HepG2 (cell line): Measurements from ENCODE around the gene APOL2.

ENCODE experiments used
- CHD2 ChIP-seq: IDR thresholded peaks from 2 replicates; pipeline ENCODE4 v1.6.1; 2011; ENCODE audit warnings: low read depth, low read length, improper control_type of control experiment
- EP300 ChIP-seq, 3 experiments: sonication (generic) in 1 of 3; formaldehyde crosslinking in 1 of 3; IDR thresholded peaks; 2 replicates each; pipeline versions ENCODE4 v1.5.1 to v1.6.1; 2011 to 2020; ENCODE audit warnings: low read depth in 2 of 3, low read length in 2 of 3, borderline replicate concordance in 1 of 3, improper control_type of control experiment in 1 of 3, mild to moderate bottlenecking in 1 of 3, missing genetic modification reagents in 1 of 3, moderate library complexity in 1 of 3
- EZH2 ChIP-seq: conservative IDR thresholded peaks from 2 replicates; pipeline ENCODE4 v1.6.1; 2012; ENCODE audit warnings: mild to moderate bottlenecking, low read depth, low read length, moderate library complexity
- SP4 ChIP-seq: sonication (generic); formaldehyde crosslinking; IDR thresholded peaks from 2 replicates; pipeline ENCODE4 v1.8.1; 2023; ENCODE audit warnings: mild to moderate bottlenecking, missing genetic modification reagents
- ZNF224 ChIP-seq: sonication (generic); formaldehyde crosslinking; IDR thresholded peaks from 2 replicates; pipeline ENCODE4 v1.5.0; 2020; ENCODE audit warnings: mild to moderate bottlenecking, missing genetic modification reagents
- TF ChIP-seq, protein P1 (sequence below): sonication (generic); formaldehyde crosslinking; IDR thresholded peaks from 2 replicates; pipeline ENCODE4 v1.5.0; 2020; ENCODE audit warnings: mild to moderate bottlenecking, missing genetic modification reagents, moderate library complexity
- TF ChIP-seq, protein P2 (sequence below): sonication (generic); formaldehyde crosslinking; IDR thresholded peaks from 2 replicates; pipeline ENCODE4 v1.8.0; 2022; ENCODE audit warnings: low read depth, missing genetic modification reagents
- TF ChIP-seq, protein P3 (sequence below): sonication (generic); formaldehyde crosslinking; IDR thresholded peaks from 2 replicates; pipeline ENCODE4 v1.5.1; 2020; ENCODE audit warnings: missing genetic modification reagents, mild to moderate bottlenecking, borderline replicate concordance
- TF ChIP-seq, protein P4 (sequence below): IDR thresholded peaks from 2 replicates; pipeline ENCODE4 v1.6.1; 2012; ENCODE audit warnings: low read length, improper control_type of control experiment
- TF ChIP-seq, protein P5 (sequence below), 2 experiments: IDR thresholded peaks; 2 replicates each; pipeline ENCODE4 v1.6.1; 2011 to 2012; ENCODE audit warnings: low read length in 2 of 2, borderline replicate concordance in 1 of 2, low read depth in 1 of 2, mild to moderate bottlenecking in 1 of 2, moderate library complexity in 1 of 2

DNA sequence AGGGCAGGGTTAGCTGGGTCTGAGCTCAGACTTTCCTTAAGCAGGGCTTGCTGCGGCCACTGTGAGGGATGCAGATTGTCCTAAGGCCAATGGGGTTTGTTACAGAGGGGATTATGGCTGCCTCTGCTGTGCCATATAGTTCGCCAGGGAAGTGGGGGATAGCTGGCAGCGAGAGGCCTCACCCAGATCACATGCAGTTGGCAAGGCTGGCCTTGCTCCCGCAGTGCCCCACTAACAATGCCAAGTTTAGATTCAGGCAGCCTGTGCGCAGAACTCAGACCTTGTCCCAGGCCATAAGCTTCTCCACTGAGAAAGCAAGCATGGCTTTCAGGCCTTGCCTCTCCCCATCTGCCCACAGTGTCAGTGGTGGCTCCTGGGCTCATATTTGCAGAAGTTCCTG, 4.7 kb upstream of the APOL2 start:
- TF ChIP-seq SP4 (no peak), EP300 (IDR thresholded peaks at IDR 0.05; ENCODE audit: low read depth in 2 of 2, low read length in 2 of 2) (no peak), EP300 (CRISPR knock-in tag; IDR thresholded peaks at IDR 0.05; ENCODE audit: borderline replicate concordance) (no peak), CHD2 (no peak), EZH2 (no peak), ZNF224 (CRISPR knock-in tag) (no peak)
- TF ChIP-seq, protein P1, sequence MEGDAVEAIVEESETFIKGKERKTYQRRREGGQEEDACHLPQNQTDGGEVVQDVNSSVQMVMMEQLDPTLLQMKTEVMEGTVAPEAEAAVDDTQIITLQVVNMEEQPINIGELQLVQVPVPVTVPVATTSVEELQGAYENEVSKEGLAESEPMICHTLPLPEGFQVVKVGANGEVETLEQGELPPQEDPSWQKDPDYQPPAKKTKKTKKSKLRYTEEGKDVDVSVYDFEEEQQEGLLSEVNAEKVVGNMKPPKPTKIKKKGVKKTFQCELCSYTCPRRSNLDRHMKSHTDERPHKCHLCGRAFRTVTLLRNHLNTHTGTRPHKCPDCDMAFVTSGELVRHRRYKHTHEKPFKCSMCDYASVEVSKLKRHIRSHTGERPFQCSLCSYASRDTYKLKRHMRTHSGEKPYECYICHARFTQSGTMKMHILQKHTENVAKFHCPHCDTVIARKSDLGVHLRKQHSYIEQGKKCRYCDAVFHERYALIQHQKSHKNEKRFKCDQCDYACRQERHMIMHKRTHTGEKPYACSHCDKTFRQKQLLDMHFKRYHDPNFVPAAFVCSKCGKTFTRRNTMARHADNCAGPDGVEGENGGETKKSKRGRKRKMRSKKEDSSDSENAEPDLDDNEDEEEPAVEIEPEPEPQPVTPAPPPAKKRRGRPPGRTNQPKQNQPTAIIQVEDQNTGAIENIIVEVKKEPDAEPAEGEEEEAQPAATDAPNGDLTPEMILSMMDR (CRISPR knock-in tag), result no peak
- TF ChIP-seq, protein P2, sequence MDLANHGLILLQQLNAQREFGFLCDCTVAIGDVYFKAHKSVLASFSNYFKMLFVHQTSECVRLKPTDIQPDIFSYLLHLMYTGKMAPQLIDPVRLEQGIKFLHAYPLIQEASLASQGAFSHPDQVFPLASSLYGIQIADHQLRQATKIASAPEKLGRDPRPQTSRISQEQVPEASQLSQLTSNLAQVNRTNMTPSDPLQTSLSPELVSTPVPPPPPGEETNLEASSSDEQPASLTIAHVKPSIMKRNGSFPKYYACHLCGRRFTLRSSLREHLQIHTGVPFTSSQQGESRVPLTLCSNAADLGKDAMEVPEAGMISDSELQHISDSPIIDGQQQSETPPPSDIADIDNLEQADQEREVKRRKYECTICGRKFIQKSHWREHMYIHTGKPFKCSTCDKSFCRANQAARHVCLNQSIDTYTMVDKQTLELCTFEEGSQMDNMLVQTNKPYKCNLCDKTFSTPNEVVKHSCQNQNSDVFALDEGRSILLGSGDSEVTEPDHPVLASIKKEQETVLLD (CRISPR knock-in tag), result no peak
- TF ChIP-seq, protein P3, sequence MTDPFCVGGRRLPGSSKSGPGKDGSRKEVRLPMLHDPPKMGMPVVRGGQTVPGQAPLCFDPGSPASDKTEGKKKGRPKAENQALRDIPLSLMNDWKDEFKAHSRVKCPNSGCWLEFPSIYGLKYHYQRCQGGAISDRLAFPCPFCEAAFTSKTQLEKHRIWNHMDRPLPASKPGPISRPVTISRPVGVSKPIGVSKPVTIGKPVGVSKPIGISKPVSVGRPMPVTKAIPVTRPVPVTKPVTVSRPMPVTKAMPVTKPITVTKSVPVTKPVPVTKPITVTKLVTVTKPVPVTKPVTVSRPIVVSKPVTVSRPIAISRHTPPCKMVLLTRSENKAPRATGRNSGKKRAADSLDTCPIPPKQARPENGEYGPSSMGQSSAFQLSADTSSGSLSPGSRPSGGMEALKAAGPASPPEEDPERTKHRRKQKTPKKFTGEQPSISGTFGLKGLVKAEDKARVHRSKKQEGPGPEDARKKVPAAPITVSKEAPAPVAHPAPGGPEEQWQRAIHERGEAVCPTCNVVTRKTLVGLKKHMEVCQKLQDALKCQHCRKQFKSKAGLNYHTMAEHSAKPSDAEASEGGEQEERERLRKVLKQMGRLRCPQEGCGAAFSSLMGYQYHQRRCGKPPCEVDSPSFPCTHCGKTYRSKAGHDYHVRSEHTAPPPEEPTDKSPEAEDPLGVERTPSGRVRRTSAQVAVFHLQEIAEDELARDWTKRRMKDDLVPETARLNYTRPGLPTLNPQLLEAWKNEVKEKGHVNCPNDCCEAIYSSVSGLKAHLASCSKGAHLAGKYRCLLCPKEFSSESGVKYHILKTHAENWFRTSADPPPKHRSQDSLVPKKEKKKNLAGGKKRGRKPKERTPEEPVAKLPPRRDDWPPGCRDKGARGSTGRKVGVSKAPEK (CRISPR knock-in tag), result no peak
- TF ChIP-seq, protein P4, sequence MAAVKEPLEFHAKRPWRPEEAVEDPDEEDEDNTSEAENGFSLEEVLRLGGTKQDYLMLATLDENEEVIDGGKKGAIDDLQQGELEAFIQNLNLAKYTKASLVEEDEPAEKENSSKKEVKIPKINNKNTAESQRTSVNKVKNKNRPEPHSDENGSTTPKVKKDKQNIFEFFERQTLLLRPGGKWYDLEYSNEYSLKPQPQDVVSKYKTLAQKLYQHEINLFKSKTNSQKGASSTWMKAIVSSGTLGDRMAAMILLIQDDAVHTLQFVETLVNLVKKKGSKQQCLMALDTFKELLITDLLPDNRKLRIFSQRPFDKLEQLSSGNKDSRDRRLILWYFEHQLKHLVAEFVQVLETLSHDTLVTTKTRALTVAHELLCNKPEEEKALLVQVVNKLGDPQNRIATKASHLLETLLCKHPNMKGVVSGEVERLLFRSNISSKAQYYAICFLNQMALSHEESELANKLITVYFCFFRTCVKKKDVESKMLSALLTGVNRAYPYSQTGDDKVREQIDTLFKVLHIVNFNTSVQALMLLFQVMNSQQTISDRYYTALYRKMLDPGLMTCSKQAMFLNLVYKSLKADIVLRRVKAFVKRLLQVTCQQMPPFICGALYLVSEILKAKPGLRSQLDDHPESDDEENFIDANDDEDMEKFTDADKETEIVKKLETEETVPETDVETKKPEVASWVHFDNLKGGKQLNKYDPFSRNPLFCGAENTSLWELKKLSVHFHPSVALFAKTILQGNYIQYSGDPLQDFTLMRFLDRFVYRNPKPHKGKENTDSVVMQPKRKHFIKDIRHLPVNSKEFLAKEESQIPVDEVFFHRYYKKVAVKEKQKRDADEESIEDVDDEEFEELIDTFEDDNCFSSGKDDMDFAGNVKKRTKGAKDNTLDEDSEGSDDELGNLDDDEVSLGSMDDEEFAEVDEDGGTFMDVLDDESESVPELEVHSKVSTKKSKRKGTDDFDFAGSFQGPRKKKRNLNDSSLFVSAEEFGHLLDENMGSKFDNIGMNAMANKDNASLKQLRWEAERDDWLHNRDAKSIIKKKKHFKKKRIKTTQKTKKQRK, result no peak
- TF ChIP-seq, protein P5, sequence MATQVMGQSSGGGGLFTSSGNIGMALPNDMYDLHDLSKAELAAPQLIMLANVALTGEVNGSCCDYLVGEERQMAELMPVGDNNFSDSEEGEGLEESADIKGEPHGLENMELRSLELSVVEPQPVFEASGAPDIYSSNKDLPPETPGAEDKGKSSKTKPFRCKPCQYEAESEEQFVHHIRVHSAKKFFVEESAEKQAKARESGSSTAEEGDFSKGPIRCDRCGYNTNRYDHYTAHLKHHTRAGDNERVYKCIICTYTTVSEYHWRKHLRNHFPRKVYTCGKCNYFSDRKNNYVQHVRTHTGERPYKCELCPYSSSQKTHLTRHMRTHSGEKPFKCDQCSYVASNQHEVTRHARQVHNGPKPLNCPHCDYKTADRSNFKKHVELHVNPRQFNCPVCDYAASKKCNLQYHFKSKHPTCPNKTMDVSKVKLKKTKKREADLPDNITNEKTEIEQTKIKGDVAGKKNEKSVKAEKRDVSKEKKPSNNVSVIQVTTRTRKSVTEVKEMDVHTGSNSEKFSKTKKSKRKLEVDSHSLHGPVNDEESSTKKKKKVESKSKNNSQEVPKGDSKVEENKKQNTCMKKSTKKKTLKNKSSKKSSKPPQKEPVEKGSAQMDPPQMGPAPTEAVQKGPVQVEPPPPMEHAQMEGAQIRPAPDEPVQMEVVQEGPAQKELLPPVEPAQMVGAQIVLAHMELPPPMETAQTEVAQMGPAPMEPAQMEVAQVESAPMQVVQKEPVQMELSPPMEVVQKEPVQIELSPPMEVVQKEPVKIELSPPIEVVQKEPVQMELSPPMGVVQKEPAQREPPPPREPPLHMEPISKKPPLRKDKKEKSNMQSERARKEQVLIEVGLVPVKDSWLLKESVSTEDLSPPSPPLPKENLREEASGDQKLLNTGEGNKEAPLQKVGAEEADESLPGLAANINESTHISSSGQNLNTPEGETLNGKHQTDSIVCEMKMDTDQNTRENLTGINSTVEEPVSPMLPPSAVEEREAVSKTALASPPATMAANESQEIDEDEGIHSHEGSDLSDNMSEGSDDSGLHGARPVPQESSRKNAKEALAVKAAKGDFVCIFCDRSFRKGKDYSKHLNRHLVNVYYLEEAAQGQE (IDR thresholded peaks at IDR 0.05; ENCODE audit: borderline replicate concordance in 1 of 2, low read depth in 1 of 2, low read length in 2 of 2), result no peak
